GM19395 (cell line): Measurements from ENCODE around the gene KCNAB1.
"Not testable (repeated sequence)": the region's sequence is repeated elsewhere in the genome, so short reads cannot be mapped to it uniquely, and the experiment has no call there.

Source experiments
- ATAC-seq: cut with Tn5 transposase; IDR thresholded peaks from one replicate; pipeline ENCODE4 v1.9.1; 2021; ENCODE audit warnings: mild to moderate bottlenecking, moderate library complexity; ENCODE audit not compliant: unreplicated experiment

The KCNAB1 gene

DNA sequence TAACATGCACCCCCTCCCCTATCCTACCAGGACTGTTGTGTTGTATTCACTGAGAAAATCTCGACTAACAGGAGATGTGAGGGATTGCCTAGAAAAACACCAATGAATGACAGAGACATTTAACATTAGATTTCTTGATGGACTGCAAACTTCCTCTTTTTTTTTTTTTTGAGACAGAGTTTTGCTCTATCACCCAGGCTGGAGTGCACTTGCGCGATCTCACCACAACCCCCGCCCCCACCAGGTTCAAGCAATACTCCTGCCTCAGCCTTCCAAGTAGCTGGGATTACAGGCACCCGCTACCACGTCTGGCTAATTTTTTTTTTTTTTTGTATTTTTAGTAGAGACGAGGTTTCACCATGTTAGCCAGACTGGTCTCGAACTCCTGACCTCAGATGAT, 17.0 kb downstream of the KCNAB1 start:
- ATAC-seq, result not testable (repeated sequence)

DNA sequence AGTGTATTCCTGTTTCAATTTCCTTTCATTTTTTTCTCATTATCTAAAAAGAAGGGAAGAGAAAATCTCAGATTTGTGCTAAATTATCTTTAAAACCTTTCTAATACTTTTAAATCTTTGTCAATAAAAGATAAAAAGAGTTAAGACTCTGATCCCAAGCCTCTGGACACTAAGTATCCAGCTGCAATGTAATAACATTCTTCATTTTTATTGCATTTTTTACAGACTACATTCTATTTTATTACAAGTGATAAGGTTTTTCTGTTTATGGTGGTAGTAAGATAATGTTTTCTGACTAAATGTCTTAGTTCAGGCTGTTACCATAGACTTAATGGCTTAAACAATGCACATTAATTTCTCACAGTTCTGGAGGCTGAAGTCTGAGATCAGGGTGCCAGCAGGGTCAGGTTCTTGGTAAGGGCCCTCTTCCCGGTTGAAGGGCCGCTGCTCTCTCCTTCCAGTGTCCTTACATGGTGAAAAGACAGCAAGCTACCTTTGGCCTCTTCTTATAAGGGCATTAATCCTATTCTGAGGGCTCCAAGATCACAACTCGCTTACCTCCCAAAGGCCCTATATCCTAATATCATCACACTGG, 19.7 kb downstream of the KCNAB1 start:
- ATAC-seq, result no peak

DNA sequence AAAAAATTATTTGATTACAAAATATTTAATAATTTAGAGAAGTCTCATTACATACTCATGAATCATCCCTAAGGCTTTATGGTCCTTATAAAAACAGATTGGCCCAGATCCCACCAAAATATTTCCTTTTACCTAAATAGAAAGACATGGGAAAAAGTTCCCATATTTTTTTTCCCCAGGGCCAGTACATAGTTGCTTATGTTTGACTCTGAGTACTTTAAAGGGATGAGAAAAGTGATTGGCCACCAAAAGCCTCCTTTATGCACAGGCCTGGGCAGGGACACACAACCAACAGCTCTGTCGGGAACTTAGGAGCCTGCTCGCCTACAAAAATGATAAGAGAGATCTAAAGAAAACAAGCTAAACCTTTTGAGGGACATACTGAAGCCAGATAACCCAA, 22.3 kb downstream of the KCNAB1 start:
- no peak for ATAC-seq

DNA sequence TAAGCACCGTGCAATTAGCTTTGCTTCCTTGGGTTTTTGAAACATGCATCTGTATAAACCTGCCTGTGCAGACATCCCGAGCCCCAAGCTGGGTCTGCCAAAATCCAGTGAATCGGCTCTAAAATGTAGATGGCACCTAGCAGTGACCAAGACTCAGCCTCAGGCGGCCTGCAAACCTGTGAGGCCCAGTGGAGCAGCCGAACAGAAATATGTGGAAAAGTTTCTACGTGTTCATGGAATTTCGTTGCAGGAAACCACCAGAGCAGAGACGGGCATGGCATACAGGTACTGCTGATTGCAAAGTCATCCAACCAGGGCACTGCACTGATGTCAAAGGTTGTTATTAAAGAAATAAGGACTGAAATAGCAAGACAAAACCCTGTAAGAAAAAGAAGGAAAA, 22.8 kb downstream of the KCNAB1 start:
- no peak for ATAC-seq

DNA sequence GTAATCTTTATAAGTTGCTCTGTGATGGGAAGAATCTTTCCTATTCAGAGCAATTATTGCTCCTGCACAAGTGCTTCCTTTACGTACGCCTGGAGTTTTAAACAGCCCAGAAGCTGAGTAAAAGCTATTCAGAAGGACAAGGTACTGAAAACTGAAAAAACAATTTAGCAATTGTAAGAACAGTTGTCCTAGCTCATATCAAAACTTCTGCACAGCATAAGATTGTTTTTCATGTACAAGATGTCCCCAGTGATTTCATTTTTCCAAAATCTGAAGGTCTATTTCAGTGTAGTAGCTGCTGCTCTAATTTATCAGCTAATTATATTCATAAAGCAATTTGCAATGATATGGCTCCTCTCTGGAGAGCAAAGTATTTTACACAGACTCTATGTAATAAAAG, 23.7 kb downstream of the KCNAB1 start:
- no peak for ATAC-seq

DNA sequence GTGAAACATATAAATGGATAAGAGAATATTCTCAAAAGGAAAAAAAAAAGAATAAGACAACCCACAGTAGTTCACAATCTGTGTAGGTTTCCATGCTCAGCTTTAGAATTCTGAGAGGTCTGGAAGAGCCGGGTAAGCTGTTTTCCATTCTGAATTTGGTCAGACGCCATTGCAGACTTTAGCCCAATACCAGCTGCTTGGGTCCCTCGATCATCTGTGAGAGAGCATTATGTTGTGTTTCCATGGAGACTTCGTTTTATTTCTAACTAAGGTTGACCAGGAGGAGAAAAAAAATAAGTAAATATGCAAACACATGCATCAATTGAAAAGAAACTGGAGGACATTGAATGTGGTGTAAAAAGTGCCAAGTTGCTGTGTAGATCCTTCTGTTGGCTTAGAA, 25.5 kb downstream of the KCNAB1 start:
- ATAC-seq, result no peak

DNA sequence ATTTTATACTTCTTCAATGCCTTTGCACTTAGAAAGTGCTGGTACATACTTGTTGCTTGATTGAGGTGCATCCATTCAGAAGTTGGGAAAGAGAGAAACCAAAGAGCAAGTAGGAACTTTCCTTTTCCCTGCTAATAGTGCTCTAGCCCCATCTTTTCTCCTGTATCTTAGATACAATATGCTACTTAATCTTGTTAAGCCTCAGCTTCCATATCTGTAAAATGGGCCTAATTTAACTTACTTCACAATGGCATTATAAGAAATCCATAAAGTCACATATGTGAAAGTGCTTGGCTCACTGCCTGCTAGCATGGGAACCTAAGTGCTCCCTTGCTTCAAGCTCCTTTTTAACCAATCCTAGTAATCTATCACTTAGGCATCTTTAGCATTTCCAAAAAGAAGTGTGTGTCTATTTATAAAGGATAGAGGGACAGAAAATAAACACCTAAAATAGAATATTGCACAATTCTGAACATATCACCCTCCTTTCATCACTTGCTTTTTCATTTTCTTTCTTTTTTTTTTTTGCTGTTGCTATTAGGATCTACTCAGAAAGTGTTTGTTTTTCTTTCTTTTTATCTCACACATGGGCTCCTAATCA, 28.1 kb downstream of the KCNAB1 start:
- no peak for ATAC-seq

DNA sequence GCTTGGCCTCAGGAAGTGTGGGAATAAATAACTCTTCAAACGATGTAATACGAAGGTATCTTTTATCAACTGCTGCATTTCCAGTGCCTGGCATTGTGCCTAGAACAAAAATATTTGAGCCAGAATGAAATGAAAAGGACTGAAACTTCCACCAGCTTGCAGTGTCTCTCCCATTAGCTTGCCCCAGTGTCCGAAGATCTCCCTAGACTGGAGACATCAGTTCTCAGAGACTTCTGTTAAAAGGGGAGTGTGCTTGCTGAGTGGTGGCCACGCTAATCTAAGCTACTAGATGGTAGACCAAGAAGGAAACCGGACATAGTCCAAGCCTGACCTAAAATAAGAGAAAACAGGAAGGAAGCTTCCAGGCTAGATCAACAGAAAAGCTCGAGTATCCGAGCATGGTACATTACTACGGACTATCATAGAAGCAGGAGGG, 28.6 kb downstream of the KCNAB1 start:
- no peak for ATAC-seq

DNA sequence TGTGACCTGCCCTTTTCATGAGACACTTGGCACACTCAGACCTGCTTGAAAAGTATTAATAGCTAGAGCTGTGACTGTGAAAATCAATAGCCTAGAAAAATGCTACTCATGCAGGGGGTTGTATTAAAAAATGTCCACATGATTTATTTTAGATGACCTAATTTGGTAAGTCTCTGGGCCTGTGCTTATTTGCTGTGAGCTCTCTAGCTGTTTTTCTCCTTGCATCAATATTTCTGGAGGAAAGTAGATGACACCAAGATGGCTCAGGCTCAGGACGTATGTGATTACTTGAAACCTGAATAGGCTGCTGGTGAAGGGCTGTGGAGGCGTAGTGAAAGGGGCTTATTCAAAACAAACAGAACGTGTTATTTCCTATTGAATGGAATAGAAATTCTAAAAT, 29.5 kb downstream of the KCNAB1 start:
- no peak for ATAC-seq

DNA sequence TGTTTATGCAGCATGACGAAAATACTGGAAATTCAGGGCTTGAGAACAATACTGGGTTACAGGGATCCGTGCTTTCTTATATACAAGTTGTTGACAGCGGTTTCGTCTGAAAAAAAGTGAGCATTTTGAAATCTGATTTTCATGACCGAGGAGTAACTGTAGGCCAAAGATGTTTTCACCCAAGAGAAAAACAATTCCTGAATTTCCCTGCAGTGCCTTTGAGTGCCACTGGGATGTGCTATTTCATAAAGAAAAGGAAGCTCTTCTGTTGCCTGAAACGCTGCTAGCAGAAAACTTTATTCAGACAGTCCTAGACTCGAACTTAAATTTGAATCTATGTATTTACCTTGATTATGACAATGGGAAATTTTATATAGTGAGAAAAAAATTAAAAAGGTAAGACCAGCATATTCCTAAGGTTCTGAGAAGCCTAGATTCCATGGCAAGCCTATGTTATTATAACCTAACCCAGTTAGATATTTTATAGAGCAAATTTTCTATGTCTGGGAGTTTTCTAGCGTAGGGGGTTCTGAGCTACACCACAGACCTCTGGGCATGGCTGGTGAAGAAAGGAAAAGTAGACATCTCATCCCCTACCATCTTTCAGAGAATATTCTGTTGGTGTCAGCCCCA, 30.2 kb downstream of the KCNAB1 start:
- peak; percentile 62 for ATAC-seq

DNA sequence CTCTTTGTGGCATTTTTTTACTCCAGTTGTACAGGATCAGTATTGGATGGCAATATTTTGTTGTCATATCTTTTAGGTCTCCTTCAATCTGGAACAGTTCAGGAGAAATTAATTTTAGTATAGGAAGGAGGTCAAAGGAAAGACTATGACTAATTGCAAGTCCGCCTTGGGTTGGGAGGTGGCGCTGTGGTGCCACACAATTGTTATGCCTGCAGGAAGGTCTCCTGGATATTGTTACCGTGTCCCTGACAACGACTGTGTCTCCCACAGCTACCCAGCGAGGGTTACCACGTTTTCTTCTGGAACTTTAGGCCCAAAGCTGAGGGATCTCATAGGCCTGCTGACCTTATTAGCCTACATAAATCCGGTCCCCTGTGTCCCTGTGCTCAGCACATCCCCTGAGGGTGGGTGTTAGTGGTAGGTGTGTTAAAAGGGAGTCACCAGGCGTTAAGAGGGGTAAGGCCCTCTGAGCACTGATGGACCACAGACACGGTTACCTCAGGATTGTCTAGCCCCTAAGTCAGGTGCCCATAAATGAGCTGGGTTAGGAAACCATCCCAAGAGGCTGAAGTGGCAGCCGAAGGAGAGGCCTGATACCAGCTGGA, 31.5 kb downstream of the KCNAB1 start:
- ATAC-seq, result no peak

DNA sequence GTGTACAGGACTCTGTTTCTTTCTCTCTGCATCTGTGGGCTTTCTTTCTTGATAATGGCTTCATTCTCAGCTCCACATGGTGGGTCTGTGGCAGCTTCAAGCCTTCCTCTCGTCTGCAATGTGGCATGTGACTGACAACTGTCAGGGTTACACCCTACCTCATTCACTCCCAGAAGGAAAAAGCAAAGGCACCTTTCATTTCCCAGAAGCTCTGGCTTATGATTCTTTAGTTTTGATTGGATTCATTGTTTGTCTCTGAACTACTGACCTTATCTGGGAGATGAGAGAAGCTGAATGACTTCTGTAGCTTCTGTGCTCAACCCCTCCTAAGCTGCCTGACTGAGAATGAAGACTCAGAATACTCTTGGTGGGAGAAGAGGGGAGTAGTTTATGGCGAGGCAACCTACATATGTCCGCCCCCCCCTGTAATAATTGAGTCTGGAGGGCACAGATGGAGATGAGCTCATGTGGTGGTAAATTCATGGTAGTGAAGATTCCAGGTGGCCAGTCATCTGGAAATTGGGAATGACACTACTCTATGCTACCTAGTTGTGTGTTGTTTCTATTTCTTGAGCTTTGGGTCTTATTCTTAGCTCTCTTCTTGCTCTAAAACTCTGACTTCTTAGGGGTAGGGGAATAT, 38.4 kb downstream of the KCNAB1 start:
- no peak for ATAC-seq

DNA sequence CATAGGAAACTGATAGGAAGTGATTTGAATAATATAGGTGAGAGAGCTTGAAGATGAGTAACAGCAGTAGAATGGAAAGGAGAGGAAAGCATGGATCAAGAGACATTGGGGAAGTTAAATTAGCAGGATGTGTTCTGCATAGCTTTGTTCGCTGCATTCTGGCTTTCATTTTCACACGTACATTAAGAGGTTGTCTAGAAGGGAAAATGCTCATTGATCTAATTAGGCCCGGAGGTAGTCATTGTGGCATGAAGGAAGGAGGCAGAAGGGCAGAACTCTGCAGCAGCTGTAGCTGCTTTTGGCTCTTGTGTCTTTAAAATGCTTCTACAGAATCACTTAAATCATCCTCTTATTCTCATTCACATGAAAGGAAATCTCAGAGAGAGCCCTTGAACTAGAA, 40.3 kb downstream of the KCNAB1 start:
- peak; percentile 91 for ATAC-seq

DNA sequence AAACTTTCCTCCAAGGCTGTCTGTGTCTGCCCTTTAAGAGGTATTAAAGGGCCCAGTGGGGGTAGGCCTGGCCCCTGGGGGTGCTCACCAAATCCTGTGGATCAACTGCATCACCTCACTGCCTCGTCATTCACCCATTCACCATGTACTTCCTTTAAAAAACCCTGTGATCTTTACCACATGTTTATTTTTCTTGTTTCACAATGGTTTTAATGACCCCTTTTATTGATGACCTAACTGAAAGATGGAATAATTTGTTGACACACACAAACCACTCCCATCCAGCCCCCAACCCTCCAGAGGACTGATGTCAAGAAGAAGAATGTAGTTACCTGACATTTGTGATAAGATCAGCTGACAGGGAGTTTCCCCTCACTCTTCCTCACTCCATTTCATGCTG, 40.8 kb downstream of the KCNAB1 start:
- ATAC-seq, result peak; percentile 48

DNA sequence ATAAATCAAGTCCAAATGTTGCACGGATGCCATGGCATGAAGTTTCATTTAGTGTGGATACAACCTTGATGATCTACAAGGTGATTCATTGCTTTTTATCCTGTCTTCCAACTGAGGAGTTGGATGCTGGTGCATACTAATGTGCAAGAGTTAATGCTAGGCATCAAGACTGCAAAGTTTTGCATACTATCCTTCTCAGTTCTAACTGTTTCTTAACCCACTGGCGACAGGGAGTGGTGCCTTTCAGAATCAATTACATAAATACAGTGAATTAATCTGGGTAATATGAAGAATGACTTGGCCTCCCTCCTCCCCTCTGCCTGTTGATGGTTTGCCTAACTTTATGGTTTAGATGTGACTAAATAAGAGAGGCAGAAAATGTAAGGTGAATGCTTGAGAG, 43.5 kb downstream of the KCNAB1 start:
- ATAC-seq, result no peak

DNA sequence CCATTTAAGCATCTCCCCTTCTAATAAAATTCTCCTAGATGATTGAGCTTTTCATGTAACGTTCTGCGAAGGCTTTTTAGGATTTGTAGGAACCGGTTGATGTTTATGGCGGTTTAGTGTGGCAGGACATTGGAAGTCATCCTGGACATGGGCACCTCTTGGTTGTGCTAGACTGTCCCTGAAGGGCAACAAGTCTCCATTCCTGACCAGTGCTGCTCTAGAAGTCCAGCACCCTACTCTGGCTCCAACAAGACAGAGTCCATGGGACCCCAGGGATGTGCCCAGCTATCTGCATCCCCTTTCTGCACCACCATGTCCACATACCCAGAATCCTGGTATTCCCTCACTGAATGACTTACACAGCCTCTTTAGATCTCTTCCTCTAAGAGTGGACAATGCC, 46.4 kb downstream of the KCNAB1 start:
- ATAC-seq, result no peak

DNA sequence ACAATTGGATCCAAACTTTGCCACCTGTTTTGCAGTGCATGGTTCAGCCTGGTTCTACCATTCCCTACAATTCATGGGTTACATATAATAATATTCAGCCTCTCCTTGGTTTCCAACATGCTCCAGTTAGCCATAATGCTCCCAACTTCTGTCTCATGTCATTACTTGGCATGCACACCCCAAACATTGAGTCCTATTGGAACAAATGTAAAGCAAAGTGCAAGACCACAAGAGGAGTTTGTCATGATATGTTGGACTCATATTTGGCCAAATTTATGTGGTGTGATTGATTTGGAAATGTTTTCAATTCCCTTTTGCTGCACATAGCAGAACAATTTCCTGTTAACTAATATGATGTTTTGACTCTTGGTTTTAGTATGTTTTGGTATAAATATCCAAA, 50.2 kb downstream of the KCNAB1 start:
- no peak for ATAC-seq

DNA sequence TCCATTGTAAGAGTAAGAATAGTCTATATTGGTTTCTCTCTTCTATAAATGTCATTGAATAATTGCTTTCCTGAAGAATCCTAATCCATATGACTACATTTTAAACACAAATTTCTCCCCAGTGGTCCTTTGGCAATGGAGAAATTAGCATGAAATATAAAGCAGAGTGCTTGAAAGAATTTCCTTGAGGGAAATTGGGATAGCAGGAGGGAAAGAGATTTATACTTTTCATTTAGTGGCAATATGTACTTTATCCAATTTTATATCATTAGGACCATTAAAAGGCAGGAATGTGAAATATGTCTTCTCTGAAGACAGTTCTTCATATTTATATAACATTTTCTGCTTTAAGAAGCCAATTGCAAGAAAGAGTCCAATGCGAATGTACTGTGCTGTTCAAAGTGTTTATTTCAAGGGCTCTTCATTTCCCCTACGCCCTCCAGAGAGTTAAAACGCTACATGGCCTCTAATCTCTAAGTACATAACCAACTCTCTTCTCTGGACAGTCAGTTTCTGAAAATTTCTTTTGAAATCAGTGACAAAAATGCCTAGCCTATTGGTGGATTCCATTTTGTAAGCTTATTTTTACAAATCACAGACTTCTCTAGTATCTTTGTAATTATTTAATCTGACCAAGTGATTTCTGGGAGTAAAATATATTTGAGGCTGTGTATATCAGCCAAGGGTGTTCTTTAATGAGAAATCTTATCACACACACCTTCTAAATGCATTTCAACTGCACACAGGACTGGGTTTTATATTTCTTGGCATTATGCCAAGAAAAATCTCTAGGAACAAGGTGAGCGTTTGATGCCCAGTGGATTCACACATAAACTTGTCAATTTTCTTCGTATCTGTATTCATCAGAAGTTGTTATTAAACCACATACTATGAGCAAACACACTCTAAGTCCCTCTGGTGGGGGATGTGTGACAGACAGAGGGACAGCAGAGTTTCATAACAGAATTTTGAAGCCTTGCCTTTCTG, 51.2 kb downstream of the KCNAB1 start:
- no peak for ATAC-seq

DNA sequence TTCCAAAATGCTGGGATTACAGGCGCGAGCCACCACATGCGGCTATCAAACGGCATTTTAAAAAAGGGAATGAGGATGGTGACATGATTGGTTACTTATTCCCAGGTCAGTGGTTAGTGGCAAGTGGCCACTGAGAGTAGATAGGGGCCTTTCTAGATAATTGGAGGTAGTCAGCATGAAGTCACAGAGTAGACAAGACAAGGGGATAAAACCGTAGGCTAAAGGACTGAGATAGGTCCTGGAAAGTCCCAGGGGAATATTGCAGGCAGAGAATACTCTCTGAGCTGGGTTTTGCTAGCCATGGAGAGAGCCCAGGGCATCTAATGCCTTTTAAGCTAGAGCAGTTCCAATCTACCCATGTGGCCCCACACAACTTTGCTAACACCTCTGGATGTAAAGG, 52.2 kb downstream of the KCNAB1 start:
- no peak for ATAC-seq

DNA sequence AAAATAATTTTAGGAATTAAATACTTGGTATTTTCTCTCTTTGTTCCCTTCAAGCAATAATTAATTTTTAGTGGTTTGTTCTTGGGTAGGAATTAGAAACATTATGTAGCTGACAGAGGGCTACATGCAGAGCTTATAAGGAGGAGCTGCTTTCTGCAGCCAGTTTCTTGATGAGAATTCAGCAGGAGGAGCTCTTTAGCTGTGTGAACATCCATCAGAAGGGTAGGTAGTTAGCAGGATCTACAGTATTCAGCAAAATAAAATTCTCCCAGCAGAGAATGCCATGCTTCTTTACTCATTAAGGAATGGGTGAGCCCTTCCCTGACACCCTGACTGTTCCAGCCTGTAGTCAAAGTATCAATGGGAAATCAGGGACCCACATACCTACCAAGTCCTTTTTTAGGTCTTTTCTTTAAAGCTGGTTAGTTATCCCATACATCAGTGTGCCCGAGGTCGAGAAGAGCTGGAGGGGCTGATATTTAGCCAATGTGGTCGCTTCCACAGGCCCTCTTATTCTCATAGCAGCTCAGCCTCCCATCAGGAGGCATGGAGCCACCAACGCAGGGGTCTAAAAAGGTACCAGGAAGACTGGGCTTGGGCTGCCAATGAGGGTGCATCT, 54.0 kb downstream of the KCNAB1 start:
- no peak for ATAC-seq
